Ovary (tissue), 9 donors: ENCODE data around the gene UBE2H. TPM values are rescaled to one million over a fixed set of nuclear protein-coding genes. Genes with fewer than 3 reads are reported as not detected.

ENCODE experiments used
- DNase-seq, 5 donors: peaks; one replicate each; pipeline ENCODE4 v3.0.0-alpha.2; 2019 to 2020
- H3K27ac ChIP-seq, 2 donors: fragments of 200-600 bp; one replicate each; pipeline versions ENCODE4 v1.5.1 to v1.8.0; 2019 to 2022
- H3K27me3 ChIP-seq: fragments of 200-600 bp; one replicate; pipeline ENCODE4 v1.8.0; 2022
- H3K36me3 ChIP-seq: fragments of 200-600 bp; sonication (generic); one replicate; pipeline ENCODE4 v1.5.1; 2019
- H3K4me1 ChIP-seq: one replicate; pipeline ENCODE4 v1.8.1; 2013; ENCODE audit warnings: mild to moderate bottlenecking, moderate library complexity; ENCODE audit not compliant: insufficient read depth
- H3K4me3 ChIP-seq: fragments of 200-600 bp; sonication (generic); one replicate; pipeline ENCODE4 v1.5.1; 2017
- H3K9me3 ChIP-seq, 2 donors: fragments of 200-600 bp in 1 of 2; sonication (generic) in 1 of 2; one replicate each; pipeline versions ENCODE4 v1.5.1 to v1.8.1; 2013 to 2019; ENCODE audit warnings: mild to moderate bottlenecking in 1 of 2, moderate library complexity in 1 of 2
- CTCF ChIP-seq, 3 donors: fragments of 450-650 bp in 2 of 3; fragments of 200-600 bp in 1 of 3; IDR thresholded peaks; one replicate each; pipeline versions ENCODE4 v1.5.1 to v1.8.0; 2016 to 2022; ENCODE audit warnings: antibody characterized with exemption in 3 of 3, mild to moderate bottlenecking in 1 of 3
- EP300 ChIP-seq: sonication (generic); formaldehyde crosslinking; IDR thresholded peaks from one replicate; pipeline ENCODE4 v1.6.1; 2017; ENCODE audit warnings: antibody characterized with exemption
- POLR2A ChIP-seq: fragments of 450-650 bp; IDR thresholded peaks from one replicate; pipeline ENCODE4 v1.6.1; 2017; ENCODE audit warnings: antibody characterized with exemption, mild to moderate bottlenecking, moderate library complexity
- whole genome bisulfite sequencing, 3 donors: extraction: QIAGEN DNeasy Blood & Tissue Kit in 1 of 3; methylation state at CpG; one replicate each; pipeline versions ENCODE4 v1.1.5 to v1.1.7; 2013 to 2017; 5-methylcytosine and 5-hydroxymethylcytosine counted together
- intact Hi-C, 4 donors: fragments of 100-400 bp; cut with DNase I; formaldehyde crosslinking; loops; one replicate each; pipeline versions ENCODE4 v1.11.0 to v1.15.1; 2022 to 2023
- polyA plus RNA-seq, 2 donors: library from polyadenylated mRNA; stranded (reverse); fragments of 200-250 nt in 1 of 2; fragments of 350-450 nt in 1 of 2; fragmentation: Illumina TruSeq in 1 of 2; extraction: RNeasy Lipid Tissue Mini Kit (QIAGEN cat#74804) in 1 of 2; gene quantifications; one replicate each; pipeline ENCODE4 v1.2.3, GENCODE V29; 2013 to 2014
- total RNA-seq, 7 donors: library from RNA; depleted of rRNA in 2 of 7; stranded (reverse); fragments of >200 nt in 2 of 7; fragmentation: NEBNext Ultra II Directional in 3 of 7; extraction: Animal tissue kit (Norgen Biotek cat#: 25700) in 3 of 7; gene quantifications; one replicate each; pipeline versions ENCODE4 v1.1.0 to v1.2.4, GENCODE V29; 2016 to 2023
- donor health status: DM: no; HTN: no; CAD: no; lungs with moderate emphysema.
- donor health status: DM: no; HTN: no; CAD: no.
- donor health status: Bipolar disorder and iron deficiency.
- donor health status: DM: yes; HTN: yes; CAD: no.
- donor health status: DM: no; HTN: no; CAD: no.
- donor health status: DM: yes; HTN: yes; CAD: no.

UBE2H gene
- total and polyA plus RNA-seq, 9 donors: 38.1 to 149 (median 64.7) TPM

GRCh38 chr7:129919492-129919891, 33.3 kb downstream of the UBE2H start:
- intact Hi-C loops: no loop called here
- no peaks in the 10 kb centered on the region for H3K27me3 ChIP-seq
- DNase-seq: no peak
- WGBS, 3 donors: 73 to 93% (median 93%) methylated on average over 2 of the region's 2 CpGs
- H3K9me3 ChIP-seq: no peaks in the 10 kb centered on the region
- TF ChIP-seq EP300 (no peak), POLR2A (no peak), CTCF (IDR thresholded peaks at IDR 0.05) (no peak)
- no peak overlapping the region for H3K27ac ChIP-seq
- peaks cover 8% of the 10 kb centered on the region for H3K4me1 ChIP-seq
- H3K36me3 ChIP-seq: no peaks in the 10 kb centered on the region
- no peak overlapping the region for H3K4me3 ChIP-seq

GRCh38 chr7:129918922-129919321, 33.8 kb downstream of the UBE2H start:
- intact Hi-C loops: no loop called here
- Histone ChIP-seq H3K27me3 (no peaks in the 10 kb centered on the region), H3K36me3 (no peaks in the 10 kb centered on the region), H3K4me1 (peaks cover 12% of the 10 kb centered on the region), H3K27ac (no peak overlapping the region), H3K4me3 (no peak overlapping the region), H3K9me3 (no peaks in the 10 kb centered on the region)
- 84 to 90% (median 89%) methylated on average over 5 of the region's 5 CpGs for WGBS, 3 donors
- TF ChIP-seq POLR2A (no peak), EP300 (no peak), CTCF (IDR thresholded peaks at IDR 0.05) (no peak)
- no peak for DNase-seq

GRCh38 chr7:129917934-129918333, 34.8 kb downstream of the UBE2H start:
- Histone ChIP-seq H3K27me3 (no peaks in the 10 kb centered on the region), H3K27ac (no peak overlapping the region), H3K4me1 (peaks cover 12% of the 10 kb centered on the region), H3K9me3 (no peaks in the 10 kb centered on the region), H3K4me3 (no peak overlapping the region), H3K36me3 (no peaks in the 10 kb centered on the region)
- WGBS, 3 donors: 60 to 72% (median 61%) methylated on average over 4 of the region's 4 CpGs
- no peak for DNase-seq
- intact Hi-C loops: no loop called here
- no peak for TF ChIP-seq CTCF (IDR thresholded peaks at IDR 0.05)
- no peak for TF ChIP-seq EP300
- TF ChIP-seq POLR2A: no peak

- Histone ChIP-seq H3K36me3 (no peaks in the 10 kb centered on the region), H3K4me1 (peaks cover 14% of the 10 kb centered on the region), H3K9me3 (no peaks in the 10 kb centered on the region), H3K4me3 (no peak overlapping the region), H3K27me3 (no peaks in the 10 kb centered on the region), H3K27ac (no peak overlapping the region)
- no peak for TF ChIP-seq CTCF (IDR thresholded peaks at IDR 0.05)
- no peak for TF ChIP-seq EP300
- no peak for TF ChIP-seq POLR2A
- no peak for DNase-seq
- 43 to 46% (median 46%) methylated on average over 9 of the region's 9 CpGs for WGBS, 3 donors
- intact Hi-C loops: no loop called here
Measured at GRCh38 chr7:129914536-129915272, 38.1 kb downstream of the UBE2H start.
